Measurements from ENCODE around the gene DNAJC5. TPM values are rescaled to one million over a fixed set of nuclear protein-coding genes. Genes with fewer than 3 reads are reported as not detected.

The DNAJC5 gene, protein sequence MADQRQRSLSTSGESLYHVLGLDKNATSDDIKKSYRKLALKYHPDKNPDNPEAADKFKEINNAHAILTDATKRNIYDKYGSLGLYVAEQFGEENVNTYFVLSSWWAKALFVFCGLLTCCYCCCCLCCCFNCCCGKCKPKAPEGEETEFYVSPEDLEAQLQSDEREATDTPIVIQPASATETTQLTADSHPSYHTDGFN
- total RNA-seq: 10 to 100 TPM; 34.4 to 39.6 TPM

GRCh38 chr20:63894358-63895201, at the start of gene DNAJC5:
Gene DNAJC5, plus strand, starts transcription at chr20:63895126. Its CDS starts 33,220 bp downstream, at chr20:63928346.

DNA sequence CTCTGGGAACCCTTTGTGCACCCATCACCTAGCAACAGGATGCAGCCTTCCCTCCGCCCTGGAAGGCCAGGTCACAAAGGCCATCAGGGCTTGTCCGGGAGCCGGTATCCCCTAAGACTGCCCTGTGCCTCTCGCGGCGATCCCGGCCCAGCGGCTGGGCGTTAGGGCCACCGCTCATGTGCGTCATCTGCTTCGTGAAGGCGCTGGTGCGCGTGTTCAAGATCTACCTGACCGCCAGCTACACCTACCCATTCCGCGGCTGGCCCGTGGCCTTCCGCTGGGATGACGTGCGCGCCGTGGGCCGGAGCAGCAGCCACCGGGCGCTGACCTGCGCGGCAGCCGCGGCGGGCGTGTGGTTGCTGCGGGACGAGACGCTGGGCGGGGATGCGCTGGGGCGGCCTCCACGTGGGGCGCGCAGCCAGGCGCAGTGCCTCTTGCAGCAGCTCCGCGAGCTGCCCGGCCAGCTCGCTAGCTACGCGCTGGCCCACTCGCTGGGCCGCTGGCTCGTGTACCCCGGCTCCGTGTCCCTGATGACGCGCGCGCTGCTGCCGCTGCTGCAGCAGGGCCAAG, 33.5 kb upstream of the DNAJC5 start, which contains the start of gene ABHD16B:
TSS of gene ABHD16B (plus strand) at position 134 of the 570 bp plus-strand sequence. CDS start at position 177, 43 bp downstream.

DNA sequence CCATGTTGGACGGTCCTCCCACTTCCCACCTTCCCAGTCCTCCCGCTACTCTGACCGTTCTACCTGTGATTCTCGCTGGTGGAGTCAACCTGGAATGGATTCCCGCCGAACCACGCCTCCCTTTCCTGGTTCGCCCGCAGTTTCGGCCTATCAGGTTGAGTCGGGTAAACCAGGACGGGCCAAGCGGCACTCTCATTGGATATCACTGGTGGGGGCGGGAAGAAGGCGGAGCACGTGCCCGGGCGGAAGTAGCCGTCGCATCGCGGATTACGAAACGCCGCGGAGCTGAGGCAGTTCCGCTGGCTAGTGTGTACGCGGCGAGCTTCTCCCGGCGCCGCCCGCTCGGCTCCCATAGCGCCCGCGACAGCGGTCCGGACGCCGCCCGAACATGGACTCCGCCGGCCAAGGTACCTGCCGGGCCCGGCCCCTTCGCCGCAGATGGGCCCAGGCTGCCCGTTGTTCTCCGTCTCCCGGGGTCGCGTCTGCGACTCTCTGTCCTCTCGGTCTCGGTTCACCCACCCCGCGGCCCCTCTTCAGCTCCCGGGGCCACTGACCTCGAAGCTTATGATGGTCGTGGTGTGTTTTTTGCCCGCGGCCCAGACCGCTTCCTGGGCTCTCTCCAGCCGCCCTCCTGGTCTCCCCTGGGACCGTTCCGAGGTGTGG, 29.8 kb upstream of the DNAJC5 start, which contains the start of gene TPD52L2:
TSS of gene TPD52L2 (plus strand) at position 293 of the 663 bp plus-strand sequence. CDS start at position 389, 96 bp downstream.

DNA sequence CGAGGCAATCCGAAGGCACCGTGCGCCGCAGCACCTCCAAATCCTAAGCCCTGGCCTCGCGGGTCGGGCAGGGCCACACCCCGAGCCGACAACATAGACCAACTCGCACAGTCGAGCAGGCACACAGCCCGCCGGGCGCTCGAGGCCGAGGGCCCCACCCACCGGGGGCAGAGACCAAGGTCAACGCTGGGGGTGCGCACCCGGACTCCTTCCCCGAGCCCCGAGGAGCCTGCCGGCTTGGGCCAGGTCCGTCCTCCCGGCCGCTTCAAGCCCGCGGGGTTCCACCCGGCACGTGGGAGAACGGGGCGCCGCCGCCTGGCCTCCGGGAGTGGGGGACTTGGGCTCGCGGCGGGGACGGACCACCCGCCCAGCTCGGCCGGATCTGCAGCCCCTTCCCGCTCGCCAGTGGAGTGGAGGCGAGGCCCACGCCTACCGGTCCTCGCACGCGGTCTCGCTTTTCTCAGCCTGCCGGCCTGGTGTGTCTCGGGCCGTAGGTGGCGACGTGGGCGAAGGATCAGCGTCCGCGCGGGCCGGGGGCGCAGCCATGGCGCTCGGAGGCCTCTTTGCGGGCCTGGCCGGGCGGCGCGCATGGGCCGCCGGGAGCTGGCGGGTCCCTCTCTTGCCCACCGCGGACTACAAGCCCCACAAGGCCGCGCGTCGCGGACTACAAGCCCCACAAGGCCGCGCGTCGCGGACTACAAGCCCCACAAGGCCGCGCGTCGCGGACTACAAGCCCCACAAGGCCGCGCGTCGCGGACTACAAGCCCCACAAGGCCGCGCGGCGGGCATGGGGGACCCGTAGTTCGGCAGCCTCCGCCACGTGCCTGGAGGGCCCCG, 61.1 kb downstream of the DNAJC5 start, which contains the start of gene UCKL1:
TSS of gene UCKL1 (minus strand) at position 590 of the 837 bp plus-strand sequence. CDS start at position 546, 44 bp downstream.

GRCh38 chr20:63969838-63970713, 75.2 kb downstream of the DNAJC5 start, which contains the start of gene ZNF512B:
Gene ZNF512B, minus strand, starts transcription at chr20:63969930. Its CDS starts 1,980 bp downstream, at chr20:63967950.

GRCh38 chr20:63979557-63980316, 84.8 kb downstream of the DNAJC5 start, which contains the start of gene SAMD10:
Gene SAMD10, minus strand, starts transcription at chr20:63979642. Its CDS starts 175 bp downstream, at chr20:63979467.

DNA sequence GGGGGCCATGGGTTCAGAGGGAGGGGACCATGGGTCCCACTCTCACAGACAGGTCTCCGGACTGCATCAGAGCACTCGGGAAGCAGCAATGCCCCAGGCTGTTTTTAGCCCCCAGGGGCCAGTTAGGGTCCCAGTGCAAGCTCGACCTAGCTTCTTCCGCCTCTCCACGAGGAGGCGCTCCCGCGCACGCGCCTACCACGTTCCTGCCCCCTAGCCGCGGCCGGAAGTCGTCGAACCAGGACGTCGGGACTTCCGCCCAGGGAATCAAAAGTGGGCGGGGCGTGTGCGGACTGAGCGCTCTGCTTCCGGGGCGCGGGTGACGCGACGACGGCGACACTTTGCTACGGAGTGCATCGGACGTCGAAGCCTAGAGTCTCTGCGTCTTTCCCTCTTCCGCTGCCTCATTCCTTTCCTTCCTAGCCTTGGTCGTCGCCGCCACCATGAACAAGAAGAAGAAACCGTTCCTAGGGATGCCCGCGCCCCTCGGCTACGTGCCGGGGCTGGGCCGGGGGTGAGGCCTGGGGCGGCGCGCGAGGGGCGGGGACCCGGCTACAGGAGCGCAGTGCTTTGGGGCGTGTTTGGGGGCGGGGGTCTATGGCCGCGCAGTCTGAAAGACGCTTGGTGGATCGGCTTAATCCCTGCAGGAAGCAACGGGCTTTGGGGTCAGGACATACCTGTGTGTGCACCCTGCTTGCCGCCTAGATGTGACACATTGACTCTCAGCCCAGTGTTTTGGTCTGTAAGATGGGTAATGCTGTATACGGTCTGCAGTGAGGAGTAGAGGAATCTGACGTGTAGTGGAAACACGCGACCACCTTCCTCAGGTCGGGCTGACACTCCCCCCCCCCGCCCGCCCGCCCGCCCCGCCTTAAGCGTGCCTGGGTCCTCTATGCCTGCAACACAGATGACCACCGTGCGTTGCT, 86.1 kb downstream of the DNAJC5 start, which contains the start of gene PRPF6:
TSS of gene PRPF6 (plus strand) at position 327 of the 923 bp plus-strand sequence. CDS start at position 441, 114 bp downstream.

Small RNAs within 50 kb of the gene (small RNA-seq; reads per million reads assigned to genes)
- gene MIR647 (0 reads per million in 2 donors), gene MIR941-2 (0 reads per million in 2 donors), gene MIR941-4 (0 reads per million in 2 donors), gene MIR941-5 (0 reads per million in 2 donors), gene RNU1-134P (2.0 to 10.6 reads per million in 2 donors)

Other genes with a start within 250 kb of the DNAJC5 start
- gene STMN3, start 241.7 kb upstream of the DNAJC5 start, total RNA-seq: 10 to 100 TPM in 1 of 2 donors, 1 to 10 TPM in 1; 8.6 to 19.0 TPM
- 10 to 100 TPM; 10.7 to 15.0 TPM for gene RTEL1, start 236.8 kb upstream of the DNAJC5 start, total RNA-seq
- gene TNFRSF6B, start 198.5 kb upstream of the DNAJC5 start, total RNA-seq: under 1 TPM; 0.67 to 0.69 TPM
- 10 to 100 TPM; 20.0 TPM for gene ARFRP1, start 187.2 kb upstream of the DNAJC5 start, total RNA-seq
- 10 to 100 TPM; 14.8 to 16.0 TPM for gene ZGPAT, start 187.1 kb upstream of the DNAJC5 start, total RNA-seq
- 1 to 10 TPM; 1.4 to 1.7 TPM for gene LIME1, start 158.5 kb upstream of the DNAJC5 start, total RNA-seq
- 1 to 10 TPM; 5.9 to 7.7 TPM for gene SLC2A4RG, start 155.3 kb upstream of the DNAJC5 start, total RNA-seq
- gene ZBTB46, start 63.9 kb upstream of the DNAJC5 start, total RNA-seq: under 1 TPM; under 0.01 to 1.00 TPM
- not detected for gene ABHD16B, start 33.6 kb upstream of the DNAJC5 start, total RNA-seq
- gene TPD52L2, start 29.9 kb upstream of the DNAJC5 start, total RNA-seq: 10 to 100 TPM; 47.1 to 53.9 TPM
- 10 to 100 TPM; 25.5 to 36.0 TPM for gene UCKL1, start 61.3 kb downstream of the DNAJC5 start, total RNA-seq
- gene ZNF512B, start 74.8 kb downstream of the DNAJC5 start, total RNA-seq: 1 to 10 TPM; 7.9 to 9.3 TPM
- 1 to 10 TPM in 1 of 2 donors, under 1 TPM in 1; 1.00 to 2.1 TPM for gene SAMD10, start 84.5 kb downstream of the DNAJC5 start, total RNA-seq
- gene PRPF6, start 86.0 kb downstream of the DNAJC5 start, total RNA-seq: 10 to 100 TPM; 47.1 to 51.0 TPM
- 1 to 10 TPM in 1 of 2 donors, under 1 TPM in 1; 1.00 to 1.4 TPM for gene C20orf204, start 141.1 kb downstream of the DNAJC5 start, total RNA-seq
- under 1 TPM; 0.33 to 0.34 TPM for gene SOX18, start 154.5 kb downstream of the DNAJC5 start, total RNA-seq
- 10 to 100 TPM in 1 of 2 donors, 1 to 10 TPM in 1; 8.0 to 13.1 TPM for gene TCEA2, start 168.1 kb downstream of the DNAJC5 start, total RNA-seq
- 10 to 100 TPM in 1 of 2 donors, 1 to 10 TPM in 1; 8.3 to 17.3 TPM for gene RGS19, start 184.4 kb downstream of the DNAJC5 start, total RNA-seq
- gene OPRL1, start 185.0 kb downstream of the DNAJC5 start, total RNA-seq: under 1 TPM; 0.34 to 0.67 TPM
- not detected for gene LKAAEAR1, start 189.3 kb downstream of the DNAJC5 start, total RNA-seq
- not detected for gene NPBWR2, start 212.4 kb downstream of the DNAJC5 start, total RNA-seq